Measurements from ENCODE around the gene LIMS4.
"Not testable (repeated sequence)": the region's sequence is repeated elsewhere in the genome, so short reads cannot be mapped to it uniquely, and the experiment has no call there.

Gene LIMS4, protein sequence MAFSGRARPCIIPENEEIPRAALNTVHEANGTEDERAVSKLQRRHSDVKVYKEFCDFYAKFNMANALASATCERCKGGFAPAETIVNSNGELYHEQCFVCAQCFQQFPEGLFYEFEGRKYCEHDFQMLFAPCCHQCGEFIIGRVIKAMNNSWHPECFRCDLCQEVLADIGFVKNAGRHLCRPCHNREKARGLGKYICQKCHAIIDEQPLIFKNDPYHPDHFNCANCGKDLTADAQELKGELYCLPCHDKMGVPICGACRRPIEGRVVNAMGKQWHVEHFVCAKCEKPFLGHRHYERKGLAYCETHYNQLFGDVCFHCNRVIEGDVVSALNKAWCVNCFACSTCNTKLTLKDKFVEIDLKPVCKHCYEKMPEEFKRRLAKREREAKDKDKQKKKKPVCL

DNA sequence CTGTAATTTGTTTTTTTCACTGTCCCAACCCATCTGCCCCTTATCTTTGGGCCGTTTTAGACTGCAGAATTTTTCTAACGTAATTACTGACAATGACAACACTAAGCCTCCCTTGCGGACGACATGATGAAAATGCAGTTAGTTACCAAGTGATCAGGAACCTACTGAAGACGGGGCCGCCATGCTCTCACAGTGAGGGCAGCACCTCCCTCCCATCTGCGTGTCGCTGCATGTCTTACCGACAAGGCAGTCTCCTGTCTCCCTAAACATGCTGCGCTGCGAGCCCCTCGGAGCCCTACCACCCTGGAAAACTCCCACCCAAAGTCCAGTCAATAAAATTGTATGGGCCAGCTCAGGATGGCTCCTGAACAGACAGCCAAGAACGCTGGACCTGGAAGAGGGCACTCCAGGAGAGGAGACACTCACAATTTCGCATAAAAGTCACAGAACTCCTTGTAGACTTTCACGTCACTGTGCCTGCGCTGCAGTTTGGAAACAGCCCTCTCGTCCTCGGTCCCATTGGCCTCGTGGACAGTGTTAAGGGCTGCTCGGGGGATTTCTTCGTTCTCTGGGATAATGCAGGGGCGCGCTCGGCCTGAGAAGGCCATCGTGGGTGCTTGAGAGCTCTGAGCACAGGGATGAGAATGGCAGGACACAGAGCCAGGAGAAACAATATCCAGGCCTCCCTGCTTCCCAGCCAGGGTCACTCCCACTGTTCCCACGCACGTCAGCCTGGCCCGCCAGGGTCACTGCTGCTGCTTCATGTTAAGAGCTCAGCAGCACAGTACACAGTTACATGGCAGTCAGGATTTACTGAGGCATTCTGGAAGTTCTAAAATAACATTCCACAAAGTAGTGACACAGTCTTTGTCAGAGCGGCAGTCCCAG is at the start of gene LIMS4:
TSS of gene LIMS4 (minus strand) at position 646 of the 888 bp plus-strand sequence. CDS start at position 608, 38 bp downstream.
- not testable (repeated sequence) for DNase-seq (ENCODE audit: low read depth)

DNA sequence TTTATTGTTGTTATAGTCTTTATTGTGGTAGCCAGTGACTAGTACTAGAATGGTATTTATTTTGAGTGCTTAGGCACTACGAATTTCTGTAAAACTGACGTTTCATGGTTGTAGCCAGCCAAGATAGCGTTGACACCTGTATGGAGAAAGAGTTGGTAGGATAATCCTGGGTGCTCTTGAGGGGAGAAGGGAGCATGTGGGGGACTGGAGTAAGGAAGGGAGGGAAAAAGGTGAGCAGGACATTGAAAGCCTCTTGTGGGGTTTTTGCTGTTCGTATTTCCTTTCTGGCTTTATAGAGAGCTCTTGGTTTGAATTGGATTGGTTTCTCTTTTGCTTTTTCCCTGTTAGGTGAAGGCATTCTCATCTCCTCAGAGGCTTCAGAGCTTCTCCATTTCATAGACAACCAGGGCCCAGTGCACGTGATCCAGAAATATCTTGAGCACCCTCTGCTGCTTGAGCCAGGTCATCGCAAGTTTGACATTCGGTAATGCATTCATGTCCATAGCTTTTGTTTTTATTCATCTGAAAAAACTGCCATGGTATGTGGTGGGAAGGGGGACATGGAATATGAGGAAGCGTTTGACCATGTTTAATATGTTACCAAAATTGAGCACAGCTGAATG is 27.2 kb upstream of the LIMS4 start:
- not testable (repeated sequence) for DNase-seq (ENCODE audit: low read depth)

DNA sequence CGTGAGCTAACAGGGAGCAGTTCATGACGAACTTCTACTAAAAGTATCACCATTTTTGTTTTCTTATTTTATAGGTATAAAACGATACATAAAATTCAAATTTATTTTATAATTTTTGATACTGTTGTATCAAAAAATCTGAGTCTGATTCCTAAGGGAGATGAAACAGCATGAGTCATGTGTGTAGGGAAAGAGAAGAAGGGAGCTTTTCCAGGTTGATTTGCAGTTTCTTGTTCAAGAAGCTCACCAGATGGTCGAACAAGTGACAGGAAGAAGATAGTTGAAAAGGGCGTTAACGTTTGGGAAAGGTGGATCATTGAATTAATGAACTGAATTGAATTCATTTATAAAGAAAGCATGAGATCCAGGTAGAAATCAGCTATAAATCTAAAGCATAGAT is 23.4 kb upstream of the LIMS4 start:
- DNase-seq (ENCODE audit: low read depth): not testable (repeated sequence)

DNA sequence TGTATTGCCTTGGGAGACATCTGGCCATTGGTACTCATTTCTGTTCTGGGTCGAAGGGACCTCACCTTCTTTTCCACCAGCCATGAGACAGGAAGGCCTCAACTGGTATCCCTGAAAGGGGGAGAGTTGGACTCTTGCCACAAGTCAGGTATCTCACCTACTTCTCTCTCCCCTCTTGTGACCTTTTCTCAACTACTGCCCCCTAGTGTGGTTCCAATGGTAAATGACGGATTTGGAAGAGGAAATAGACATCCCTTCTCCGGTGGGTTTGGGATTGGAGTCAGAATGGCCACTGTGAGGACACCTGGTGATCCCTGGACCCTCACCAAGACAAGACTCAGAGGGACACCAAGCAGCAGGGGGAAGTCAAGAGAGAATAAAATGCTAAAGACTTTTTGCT is 21.9 kb upstream of the LIMS4 start:
- DNase-seq (ENCODE audit: low read depth): not testable (repeated sequence)

DNA sequence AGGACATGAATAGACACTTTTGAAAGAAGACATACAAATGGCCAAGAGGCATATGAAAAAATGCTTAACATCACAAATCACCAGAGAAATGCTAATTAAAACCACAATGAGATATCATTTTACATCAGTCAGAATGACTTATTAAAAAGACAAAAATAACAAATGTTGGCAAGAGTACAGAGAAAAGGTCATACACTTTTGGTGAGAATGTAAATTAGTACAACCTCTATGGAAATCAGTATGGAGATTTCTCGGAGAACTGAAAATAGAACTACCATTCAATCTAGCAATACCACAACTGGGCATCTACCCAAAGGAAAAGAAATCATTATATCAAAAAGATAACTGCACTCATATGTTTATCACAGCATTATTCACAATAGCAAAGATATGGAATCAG is 16.4 kb upstream of the LIMS4 start:
- not testable (repeated sequence) for DNase-seq (ENCODE audit: low read depth)

DNA sequence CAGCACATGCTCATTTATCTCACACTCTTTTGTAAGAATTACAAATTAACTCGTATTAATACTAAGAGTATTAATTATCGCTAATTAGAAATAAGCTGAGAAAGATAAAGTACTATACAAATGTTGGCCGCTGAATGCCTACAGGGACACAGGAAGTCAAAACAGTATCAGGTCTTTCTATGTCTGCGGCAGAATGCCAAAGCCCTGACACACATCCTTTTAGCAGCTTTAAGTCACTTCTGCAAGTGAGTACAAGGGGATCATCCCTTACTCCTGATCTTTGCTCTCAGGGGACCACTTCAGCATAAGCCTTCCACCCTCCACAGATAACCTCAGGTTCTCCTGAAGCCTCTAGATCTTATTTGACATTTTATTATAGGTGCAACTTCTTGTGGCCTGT is 10.1 kb upstream of the LIMS4 start:
- not testable (repeated sequence) for DNase-seq (ENCODE audit: low read depth)

DNA sequence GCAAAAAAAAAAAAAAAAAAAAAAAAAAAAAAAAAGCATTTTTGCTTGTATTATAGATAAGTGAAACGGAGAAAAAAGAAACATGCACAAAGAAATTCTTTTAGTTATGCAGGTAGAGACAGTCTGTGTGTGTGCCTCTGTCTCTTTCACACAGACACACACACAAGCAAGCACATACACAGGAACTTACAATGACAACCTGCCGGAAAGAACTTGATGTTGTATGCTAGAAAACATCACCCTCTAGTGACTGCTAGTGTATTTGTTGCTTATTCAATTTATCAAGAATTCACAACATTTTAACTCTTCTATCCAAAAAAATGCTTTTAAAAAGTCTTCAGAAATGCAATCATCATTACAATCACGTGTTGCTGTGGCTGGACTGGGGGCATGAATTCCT is 8.6 kb upstream of the LIMS4 start:
- not testable (repeated sequence) for DNase-seq (ENCODE audit: low read depth)

DNA sequence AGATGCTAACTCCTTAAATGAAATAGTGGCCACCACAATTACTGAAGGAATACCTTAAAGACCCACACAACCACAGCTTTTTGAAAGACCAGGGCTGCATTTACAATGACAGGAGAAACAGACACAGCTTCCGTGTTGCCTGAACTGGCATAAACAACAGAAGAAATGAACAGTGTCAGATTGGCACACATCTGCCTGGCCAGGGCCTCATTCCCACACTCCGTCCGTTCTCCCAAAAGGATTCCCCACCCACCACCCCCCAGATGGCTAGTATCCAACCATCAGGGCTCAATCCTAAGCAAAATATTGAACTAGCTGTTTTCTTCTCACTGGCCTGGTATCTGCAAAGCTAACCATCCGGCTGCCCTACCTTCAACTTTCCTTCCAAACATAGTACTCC is 7.5 kb upstream of the LIMS4 start:
- not testable (repeated sequence) for DNase-seq (ENCODE audit: low read depth)

DNA sequence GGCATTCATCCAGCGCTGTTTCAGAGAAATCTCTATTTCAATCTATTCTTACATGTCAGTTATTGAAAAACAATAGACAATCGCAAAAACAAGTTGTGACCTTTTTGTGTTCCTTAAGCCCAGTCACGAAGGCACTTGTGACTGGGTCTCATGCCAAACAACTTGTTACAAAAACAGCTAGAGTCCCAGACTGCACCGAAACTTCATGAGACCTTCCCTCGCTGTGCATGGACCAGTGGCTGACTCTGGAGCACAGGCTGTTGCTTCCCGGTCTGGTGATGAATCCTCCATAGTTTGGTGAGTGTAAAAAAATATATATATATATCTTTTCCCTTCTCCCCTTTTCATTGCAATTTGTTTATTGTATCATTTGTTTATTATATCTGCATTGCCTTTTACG is 4.8 kb upstream of the LIMS4 start:
- not testable (repeated sequence) for DNase-seq (ENCODE audit: low read depth)

DNA sequence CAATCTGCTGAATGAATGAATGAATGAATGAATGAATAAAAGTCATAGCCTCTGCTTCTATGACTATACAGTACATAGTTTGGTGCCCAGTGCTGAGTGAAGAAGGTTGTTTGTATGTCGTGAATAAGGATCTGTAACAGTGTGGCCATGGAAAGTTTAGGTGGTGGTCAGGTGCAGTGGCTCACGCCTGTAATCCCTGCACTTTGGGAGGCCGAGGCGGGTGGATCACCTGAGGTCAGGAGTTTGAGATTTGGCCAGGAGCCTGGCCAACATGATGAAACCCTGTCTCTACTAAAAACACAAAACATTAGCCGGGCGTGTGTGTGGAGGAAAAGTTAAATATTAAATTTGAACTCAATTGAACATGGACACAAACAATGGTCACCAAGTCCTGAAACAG is 4.3 kb upstream of the LIMS4 start:
- not testable (repeated sequence) for DNase-seq (ENCODE audit: low read depth)

DNA sequence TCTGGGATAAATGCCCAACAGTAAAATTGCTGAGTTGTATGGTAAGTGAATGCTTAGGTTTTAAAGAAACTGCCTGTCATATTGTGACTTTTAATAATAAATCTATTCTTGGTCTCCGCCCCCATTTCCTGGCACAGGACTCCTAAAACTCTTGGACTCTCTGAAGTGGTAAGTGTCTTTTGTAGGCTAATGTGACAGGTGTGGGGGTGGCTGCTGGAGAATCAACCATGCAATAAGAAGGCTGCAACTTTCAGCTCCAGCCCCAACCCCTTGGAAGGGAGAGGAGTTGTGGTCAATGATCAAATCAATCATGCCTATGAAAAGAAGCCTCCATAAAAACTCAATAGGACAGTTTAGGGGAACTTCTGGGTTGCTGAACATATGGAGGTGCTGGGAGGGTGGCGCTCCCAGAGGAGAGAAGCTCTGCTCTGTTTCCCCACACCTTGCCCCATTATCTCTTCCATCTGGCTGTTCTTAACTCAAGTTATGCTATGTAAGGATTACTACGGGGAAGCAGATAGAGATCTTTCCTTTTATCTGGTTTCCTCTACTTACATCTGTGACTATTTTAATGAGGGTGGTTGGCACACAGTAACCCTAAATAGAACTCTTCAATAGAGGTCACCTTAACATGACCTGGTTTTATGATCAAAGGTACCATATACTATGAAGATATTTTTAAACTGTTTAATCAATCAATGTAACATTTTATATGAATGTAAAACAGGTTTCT is 3.2 kb upstream of the LIMS4 start:
- not testable (repeated sequence) for DNase-seq (ENCODE audit: low read depth)

DNA sequence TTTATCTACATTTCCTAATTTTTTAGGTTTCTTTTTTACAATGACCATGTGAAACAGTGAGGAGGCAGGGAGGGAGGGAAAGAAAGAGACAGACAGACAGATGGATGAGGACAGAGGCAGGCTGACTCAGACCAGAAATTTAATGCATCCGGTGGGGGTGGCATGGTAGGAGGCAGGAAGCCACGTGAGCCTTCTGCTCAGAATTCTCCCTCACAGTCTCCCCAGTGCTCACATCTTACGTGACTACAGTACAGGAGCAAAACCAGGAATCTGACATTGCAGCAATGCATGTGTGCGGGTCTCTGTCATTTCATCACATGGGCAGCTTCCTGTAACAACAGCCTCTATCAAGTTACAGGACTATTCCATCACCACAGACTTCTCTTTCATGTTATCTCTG is 2.3 kb upstream of the LIMS4 start:
- not testable (repeated sequence) for DNase-seq (ENCODE audit: low read depth)

DNA sequence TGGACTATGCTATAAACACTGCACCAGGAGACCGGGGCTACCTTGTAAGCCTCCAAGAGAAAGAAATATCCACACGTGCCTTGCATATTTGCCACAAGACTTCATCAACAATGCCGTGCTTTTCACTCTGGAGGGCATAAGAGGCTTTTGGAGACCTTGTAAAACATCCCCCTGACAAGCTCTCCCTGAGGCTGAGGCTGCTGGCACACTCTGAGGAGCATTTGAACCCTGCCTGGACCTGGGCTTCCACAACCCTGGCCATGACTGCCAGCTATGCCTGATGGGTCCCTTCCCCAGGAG is 393 bp upstream of the LIMS4 start:
- not testable (repeated sequence) for DNase-seq (ENCODE audit: low read depth)

DNA sequence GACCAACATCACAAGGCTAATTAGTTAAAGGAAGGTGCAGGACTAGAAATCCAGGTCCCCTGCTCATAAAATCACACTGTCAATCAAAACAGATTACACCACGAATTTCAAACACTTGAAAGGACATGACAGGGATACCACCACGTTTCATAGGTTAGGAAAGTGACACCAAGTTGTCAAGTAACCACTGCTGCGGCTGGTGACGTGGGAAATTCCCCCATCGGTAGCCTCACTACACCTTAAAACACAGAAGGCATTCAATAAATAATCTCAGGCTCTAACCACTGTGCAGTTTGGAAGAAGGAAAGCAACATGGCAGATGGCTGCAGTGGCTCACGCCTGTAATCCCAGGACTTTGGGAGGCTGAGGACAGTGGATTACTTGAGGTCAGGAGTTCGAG is 3.7 kb downstream of the LIMS4 start:
- DNase-seq (ENCODE audit: low read depth): not testable (repeated sequence)

DNA sequence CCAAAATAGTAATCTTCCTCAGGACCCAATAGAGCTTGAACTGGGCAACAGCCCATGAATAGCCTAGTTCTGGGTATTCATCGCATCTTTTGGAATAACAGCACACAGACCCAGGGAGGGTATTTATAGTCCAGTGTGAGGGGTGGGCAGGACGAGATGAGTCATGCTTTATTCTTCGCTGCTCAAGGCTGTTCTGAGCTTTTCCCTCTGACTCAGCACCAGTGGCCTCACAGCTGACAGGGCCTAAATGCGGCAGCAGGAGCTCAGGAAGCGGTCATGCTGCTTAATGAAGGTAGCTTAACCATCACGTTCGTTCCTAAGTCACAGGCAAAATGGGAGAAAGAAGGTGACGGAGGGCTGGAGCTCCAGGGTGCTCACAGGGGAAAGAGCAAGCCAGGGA is 7.3 kb downstream of the LIMS4 start:
- DNase-seq (ENCODE audit: low read depth): not testable (repeated sequence)

DNA sequence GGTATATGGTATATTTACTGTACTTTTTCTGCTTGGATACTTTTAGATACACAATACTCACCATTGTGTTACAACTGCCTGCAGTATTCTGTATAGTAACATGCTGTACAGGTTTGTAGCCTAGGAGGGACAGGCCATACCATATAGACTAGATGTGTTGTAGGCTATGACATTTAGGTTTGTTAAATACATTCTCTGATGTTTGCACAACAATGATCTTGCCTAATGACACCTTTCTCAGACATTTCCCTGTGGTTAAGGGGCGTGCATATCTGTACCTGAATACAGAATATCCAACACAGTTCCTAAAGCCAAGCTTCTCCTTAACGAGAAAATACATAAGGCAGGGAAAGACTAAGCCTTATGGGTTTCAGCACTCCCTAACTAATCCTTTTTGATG is 10.2 kb downstream of the LIMS4 start:
- not testable (repeated sequence) for DNase-seq (ENCODE audit: low read depth)

DNA sequence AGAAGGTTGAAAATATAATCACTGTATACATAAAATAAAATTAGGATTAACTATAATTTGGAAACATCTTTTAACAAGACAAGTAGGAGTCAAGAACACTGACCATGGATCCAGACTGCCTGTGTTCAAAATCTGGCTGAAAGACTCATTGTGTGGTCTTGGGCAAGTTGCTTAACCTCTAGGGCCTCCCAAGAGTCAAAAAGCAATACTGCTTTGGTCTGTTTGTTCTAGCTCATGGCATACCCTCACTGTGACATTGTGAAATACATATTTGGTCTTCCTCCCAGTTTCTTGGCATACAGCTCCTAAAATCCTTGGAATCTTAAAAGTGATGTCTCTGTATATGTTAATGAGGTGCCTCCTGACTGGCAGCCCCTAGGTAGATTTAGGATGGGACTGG is 12.3 kb downstream of the LIMS4 start:
- DNase-seq (ENCODE audit: low read depth): not testable (repeated sequence)

DNA sequence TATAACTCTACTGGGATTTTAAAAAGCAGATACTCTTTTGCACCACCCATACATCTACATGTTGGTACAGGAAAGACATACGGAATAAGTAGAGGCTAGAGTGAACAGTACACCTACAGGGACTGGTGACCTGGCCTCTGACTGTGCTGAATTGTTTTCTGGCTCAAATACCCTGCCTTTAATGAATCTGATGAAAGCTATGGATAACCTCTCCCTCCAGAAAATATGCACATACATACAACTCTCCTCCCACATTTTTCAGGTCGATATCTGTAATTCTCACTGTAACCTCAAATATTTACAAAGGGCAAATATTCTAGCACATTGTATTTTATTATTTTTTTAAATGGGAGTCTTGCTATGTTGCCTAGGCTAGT is 15.4 kb downstream of the LIMS4 start:
- DNase-seq (ENCODE audit: low read depth): not testable (repeated sequence)

DNA sequence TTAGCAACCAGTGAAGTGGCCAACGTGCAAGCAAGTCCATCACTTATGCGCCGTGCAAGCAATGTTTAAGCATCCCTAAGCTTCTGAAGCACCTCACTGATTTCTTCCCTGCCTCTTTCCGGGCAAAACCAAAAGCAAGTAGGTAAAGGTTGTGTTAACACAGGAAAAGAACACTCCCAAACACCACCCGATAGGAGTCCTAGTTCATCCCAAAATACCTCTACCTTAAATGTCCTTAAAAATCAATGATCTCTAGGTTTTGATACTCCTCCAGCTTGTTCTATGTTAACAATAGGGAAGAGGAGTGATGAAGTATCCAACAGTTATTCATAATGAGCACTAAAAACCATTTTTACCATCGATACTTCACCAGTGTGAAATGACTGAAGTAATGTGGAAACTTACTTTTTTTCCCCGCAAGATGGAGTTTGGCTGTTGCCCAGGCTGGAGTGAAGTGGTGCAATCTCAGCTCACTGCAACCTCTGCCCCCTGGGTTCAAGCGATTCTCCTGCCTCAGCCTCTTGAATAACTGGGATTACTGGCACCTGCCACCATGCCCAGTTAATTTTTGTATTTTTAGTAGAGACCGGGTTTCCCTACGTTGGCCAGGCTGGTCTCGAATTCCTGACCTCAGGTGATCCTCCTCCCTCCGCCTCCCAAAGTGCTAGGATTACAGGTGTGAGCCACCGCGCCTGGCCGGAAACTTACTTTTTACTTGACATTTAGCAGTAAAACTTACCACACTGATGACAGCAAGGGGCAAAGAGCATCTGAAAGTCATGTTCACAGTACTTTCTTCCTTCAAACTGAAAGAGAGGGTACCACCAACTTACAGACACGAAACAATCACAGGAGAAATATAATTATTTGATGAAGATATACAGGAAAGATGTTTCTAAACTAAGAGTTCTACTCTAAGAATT is 16.1 kb downstream of the LIMS4 start:
- not testable (repeated sequence) for DNase-seq (ENCODE audit: low read depth)

DNA sequence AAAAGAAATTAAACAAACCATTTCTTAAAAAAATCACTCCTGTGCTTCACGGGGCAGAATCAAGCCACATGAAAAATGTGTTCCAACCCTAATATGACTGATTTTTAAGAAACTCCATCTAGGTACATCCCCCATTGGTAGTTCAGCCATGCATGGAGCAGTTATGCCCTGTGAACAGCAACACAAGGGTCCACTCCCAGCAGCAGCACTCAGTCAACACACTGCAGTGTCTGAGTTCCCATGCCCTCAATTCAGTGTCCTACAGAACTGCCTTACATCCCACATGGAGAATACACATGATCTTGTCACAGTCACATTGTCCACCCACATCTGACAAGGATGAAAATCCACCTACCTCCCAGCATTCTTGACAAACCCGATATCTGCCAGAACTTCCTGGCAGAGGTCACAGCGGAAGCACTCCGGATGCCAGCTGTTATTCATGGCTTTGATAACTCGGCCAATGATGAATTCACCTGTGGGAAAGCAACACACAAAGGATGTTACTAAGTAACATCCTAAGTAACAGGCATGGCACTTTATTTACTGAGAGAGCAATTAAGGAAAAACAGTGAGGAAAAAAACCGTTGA is 17.4 kb downstream of the LIMS4 start:
- DNase-seq (ENCODE audit: low read depth): not testable (repeated sequence)

Measured in activated T-cell treated with anti-CD3 and anti-CD28 coated beads for 24 hours (primary cell).